HepG2 (cell line): ENCODE results near the gene PKLR. TPM values are rescaled to one million over a fixed set of nuclear protein-coding genes. Genes with fewer than 3 reads are reported as not detected.

Experiments used
- ELF1 ChIP-seq: sonication (generic); formaldehyde crosslinking; IDR thresholded peaks from 2 replicates; pipeline ENCODE4 v1.4.0; 2020; ENCODE audit warnings: missing genetic modification reagents
- EP300 ChIP-seq, 3 experiments: sonication (generic) in 1 of 3; formaldehyde crosslinking in 1 of 3; IDR thresholded peaks; 2 replicates each; pipeline versions ENCODE4 v1.5.1 to v1.6.1; 2011 to 2020; ENCODE audit warnings: low read depth in 2 of 3, low read length in 2 of 3, borderline replicate concordance in 1 of 3, improper control_type of control experiment in 1 of 3, mild to moderate bottlenecking in 1 of 3, missing genetic modification reagents in 1 of 3, moderate library complexity in 1 of 3
- KAT7 ChIP-seq: IDR thresholded peaks from 2 replicates; pipeline ENCODE4 v1.6.1; 2018; ENCODE audit warnings: borderline replicate concordance, missing compliant biosample characterization
- SPEN ChIP-seq: sonication (generic); formaldehyde crosslinking; IDR thresholded peaks from 2 replicates; pipeline ENCODE4 v1.5.1; 2020; ENCODE audit warnings: low read depth, mild to moderate bottlenecking, missing genetic modification reagents
- TMF1 ChIP-seq: sonication (generic); formaldehyde crosslinking; IDR thresholded peaks from 2 replicates; pipeline ENCODE4 v1.8.1; 2022; ENCODE audit warnings: low read depth, missing genetic modification reagents
- WIZ ChIP-seq: sonication (generic); formaldehyde crosslinking; IDR thresholded peaks from 2 replicates; pipeline ENCODE4 v1.5.1; 2020; ENCODE audit warnings: mild to moderate bottlenecking, missing genetic modification reagents
- ZEB1 ChIP-seq: IDR thresholded peaks from 2 replicates; pipeline ENCODE4 v1.6.1; 2012; ENCODE audit warnings: mild to moderate bottlenecking, low read depth, inconsistent platforms; ENCODE audit not compliant: insufficient replicate concordance
- ZNF567 ChIP-seq: sonication (generic); formaldehyde crosslinking; IDR thresholded peaks from 2 replicates; pipeline ENCODE4 v1.8.1; 2023; ENCODE audit warnings: mild to moderate bottlenecking, missing genetic modification reagents, borderline replicate concordance
- ZNF569 ChIP-seq: sonication (generic); formaldehyde crosslinking; IDR thresholded peaks from 2 replicates; pipeline ENCODE4 v1.5.0; 2020; ENCODE audit warnings: mild to moderate bottlenecking, missing genetic modification reagents, moderate library complexity, borderline replicate concordance
- ZNF572 ChIP-seq: sonication (generic); formaldehyde crosslinking; IDR thresholded peaks from 2 replicates; pipeline ENCODE4 v1.5.1; 2020; ENCODE audit warnings: mild to moderate bottlenecking, missing genetic modification reagents
- ZNF615 ChIP-seq: sonication (generic); formaldehyde crosslinking; IDR thresholded peaks from 2 replicates; pipeline ENCODE4 v1.5.0; 2020; ENCODE audit warnings: mild to moderate bottlenecking, missing genetic modification reagents, borderline replicate concordance
- ZNF83 ChIP-seq: sonication (generic); formaldehyde crosslinking; IDR thresholded peaks from 2 replicates; pipeline ENCODE4 v1.4.0; 2020; ENCODE audit warnings: missing genetic modification reagents, mild to moderate bottlenecking, borderline replicate concordance
- polyA plus RNA-seq, 8 experiments: library from polyadenylated mRNA; depleted of rRNA in 3 of 8; stranded (reverse) in 7 of 8; unstranded in 1 of 8; fragments of >200 nt; fragmentation: Illumina TruSeq in 4 of 8; extraction: Trizol in 4 of 8; gene quantifications; 2 replicates each; pipeline versions ENCODE4 v1.2.1 to v1.2.3, GENCODE V29; 2011 to 2016; ENCODE audit warnings: low read depth in 4 of 8, missing spikeins in 1 of 8, mixed read lengths in 1 of 8; ENCODE audit not compliant: insufficient read depth in 1 of 8
- total RNA-seq, 5 experiments: library from RNA; depleted of rRNA; stranded (reverse); fragments of >200 nt; fragmentation: Illumina TruSeq; extraction: Trizol; gene quantifications; 2 replicates each; pipeline ENCODE4 v1.2.3, GENCODE V29; 2016; ENCODE audit warnings: low read depth in 1 of 5
- TF ChIP-seq, protein P1 (sequence below): sonication (generic); formaldehyde crosslinking; IDR thresholded peaks from 2 replicates; pipeline ENCODE4 v1.8.0; 2022; ENCODE audit warnings: missing genetic modification reagents, low read depth, mild to moderate bottlenecking, borderline replicate concordance
- TF ChIP-seq, protein P2 (sequence below): IDR thresholded peaks from 2 replicates; pipeline ENCODE4 v1.6.1; 2016; ENCODE audit warnings: missing compliant biosample characterization, missing genetic modification reagents, borderline replicate concordance
- TF ChIP-seq, protein P3 (sequence below): sonication (generic); formaldehyde crosslinking; IDR thresholded peaks from 2 replicates; pipeline ENCODE4; 2020; ENCODE audit warnings: missing genetic modification reagents, mild to moderate bottlenecking, borderline replicate concordance
- TF ChIP-seq, protein P4 (sequence below): IDR thresholded peaks from 2 replicates; pipeline ENCODE4 v1.6.1; 2018; ENCODE audit warnings: missing genetic modification reagents
- TF ChIP-seq, protein P5 (sequence below): sonication (generic); formaldehyde crosslinking; IDR thresholded peaks from 2 replicates; pipeline ENCODE4 v1.5.0; 2020; ENCODE audit warnings: missing genetic modification reagents

PKLR gene
- total and polyA plus RNA-seq, 2 of the 13 experiments (the other 11 are each of a cell fraction or from before 2014, with no cell fraction given): 10.3 to 29.3 TPM

DNA sequence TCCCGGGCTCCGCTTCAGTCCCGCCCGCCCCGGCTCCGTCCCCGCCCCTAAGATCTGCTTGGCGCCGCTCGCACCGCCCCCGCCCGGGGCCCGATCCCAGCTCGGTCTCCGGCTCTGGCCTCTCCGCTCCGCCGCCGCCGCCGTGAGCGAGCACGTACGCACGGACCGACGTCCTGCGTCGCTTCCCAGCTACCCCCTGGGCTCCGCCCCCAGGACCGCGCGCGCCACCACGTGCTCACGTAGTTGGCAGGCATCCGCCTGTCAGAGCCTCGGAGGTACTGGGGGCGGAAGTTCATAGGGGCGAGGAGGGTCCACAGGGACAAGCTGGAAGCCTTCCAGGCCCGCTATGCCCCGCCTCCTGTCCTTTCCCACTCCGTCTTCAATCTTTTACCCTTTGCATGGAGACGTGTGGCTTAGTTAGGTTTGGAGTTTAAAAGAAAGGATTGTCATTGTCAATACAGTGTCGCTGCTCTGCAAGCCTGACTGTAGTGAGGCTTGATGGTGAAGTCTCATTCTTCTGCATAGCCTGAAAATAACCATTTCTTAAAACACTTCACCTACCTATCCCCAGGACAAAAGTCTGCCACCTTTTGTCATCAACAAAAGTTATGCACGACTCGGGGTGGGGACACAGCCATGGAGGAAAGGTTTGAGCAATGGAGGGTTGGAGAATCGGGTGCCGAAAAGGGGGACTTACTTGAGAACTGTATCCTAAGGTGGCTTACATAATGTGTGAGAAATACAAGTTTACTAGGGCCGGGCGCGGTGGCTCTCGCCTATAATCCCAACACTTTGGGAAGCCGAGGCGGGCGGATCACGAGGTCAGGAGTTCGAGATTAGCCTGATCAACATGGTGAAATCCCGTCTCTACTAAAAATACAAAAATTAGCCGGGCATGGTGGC lies 27.6 kb downstream of the PKLR start, which contains the start of gene CLK2 (continued):
- TF ChIP-seq WIZ (CRISPR knock-in tag) (no peak), KAT7 (CRISPR knock-in tag) (no peak), ZEB1 (no peak), SPEN (CRISPR knock-in tag) (peak; percentile 98), ELF1 (CRISPR knock-in tag) (peak; percentile 86), TMF1 (CRISPR knock-in tag) (0 out of 2 replicates have a peak, but pooled peaks have one; percentile 27), ZNF615 (no peak), ZNF569 (CRISPR knock-in tag) (no peak), EP300 (IDR thresholded peaks at IDR 0.05; ENCODE audit: low read depth in 2 of 2, low read length in 2 of 2) (peak in 1 of 2 experiments; percentile 46; a peak in 1 of 4 replicates), EP300 (CRISPR knock-in tag; IDR thresholded peaks at IDR 0.05; ENCODE audit: borderline replicate concordance) (no peak), ZNF83 (no peak), ZNF572 (CRISPR knock-in tag) (no peak), ZNF567 (CRISPR knock-in tag) (0 out of 2 replicates have a peak, but pooled peaks have one; percentile 92)
- TF ChIP-seq, protein P1, sequence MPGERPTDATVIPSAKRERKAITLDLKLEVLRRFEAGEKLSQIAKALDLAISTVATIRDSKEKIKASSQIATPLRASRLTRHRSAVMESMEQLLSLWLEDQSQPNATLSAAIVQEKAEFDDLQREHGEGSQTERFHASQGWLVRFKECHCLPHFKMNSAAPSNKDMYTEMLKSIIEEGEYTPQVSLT (CRISPR knock-in tag): no peak
- TF ChIP-seq, protein P2, sequence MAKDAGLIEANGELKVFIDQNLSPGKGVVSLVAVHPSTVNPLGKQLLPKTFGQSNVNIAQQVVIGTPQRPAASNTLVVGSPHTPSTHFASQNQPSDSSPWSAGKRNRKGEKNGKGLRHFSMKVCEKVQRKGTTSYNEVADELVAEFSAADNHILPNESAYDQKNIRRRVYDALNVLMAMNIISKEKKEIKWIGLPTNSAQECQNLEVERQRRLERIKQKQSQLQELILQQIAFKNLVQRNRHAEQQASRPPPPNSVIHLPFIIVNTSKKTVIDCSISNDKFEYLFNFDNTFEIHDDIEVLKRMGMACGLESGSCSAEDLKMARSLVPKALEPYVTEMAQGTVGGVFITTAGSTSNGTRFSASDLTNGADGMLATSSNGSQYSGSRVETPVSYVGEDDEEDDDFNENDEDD (CRISPR knock-in tag): peak; percentile 93
- TF ChIP-seq, protein P3, sequence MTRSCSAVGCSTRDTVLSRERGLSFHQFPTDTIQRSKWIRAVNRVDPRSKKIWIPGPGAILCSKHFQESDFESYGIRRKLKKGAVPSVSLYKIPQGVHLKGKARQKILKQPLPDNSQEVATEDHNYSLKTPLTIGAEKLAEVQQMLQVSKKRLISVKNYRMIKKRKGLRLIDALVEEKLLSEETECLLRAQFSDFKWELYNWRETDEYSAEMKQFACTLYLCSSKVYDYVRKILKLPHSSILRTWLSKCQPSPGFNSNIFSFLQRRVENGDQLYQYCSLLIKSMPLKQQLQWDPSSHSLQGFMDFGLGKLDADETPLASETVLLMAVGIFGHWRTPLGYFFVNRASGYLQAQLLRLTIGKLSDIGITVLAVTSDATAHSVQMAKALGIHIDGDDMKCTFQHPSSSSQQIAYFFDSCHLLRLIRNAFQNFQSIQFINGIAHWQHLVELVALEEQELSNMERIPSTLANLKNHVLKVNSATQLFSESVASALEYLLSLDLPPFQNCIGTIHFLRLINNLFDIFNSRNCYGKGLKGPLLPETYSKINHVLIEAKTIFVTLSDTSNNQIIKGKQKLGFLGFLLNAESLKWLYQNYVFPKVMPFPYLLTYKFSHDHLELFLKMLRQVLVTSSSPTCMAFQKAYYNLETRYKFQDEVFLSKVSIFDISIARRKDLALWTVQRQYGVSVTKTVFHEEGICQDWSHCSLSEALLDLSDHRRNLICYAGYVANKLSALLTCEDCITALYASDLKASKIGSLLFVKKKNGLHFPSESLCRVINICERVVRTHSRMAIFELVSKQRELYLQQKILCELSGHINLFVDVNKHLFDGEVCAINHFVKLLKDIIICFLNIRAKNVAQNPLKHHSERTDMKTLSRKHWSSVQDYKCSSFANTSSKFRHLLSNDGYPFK (CRISPR knock-in tag): peak; percentile 75; the same call in 1 of the 2 replicates
- TF ChIP-seq, protein P4, sequence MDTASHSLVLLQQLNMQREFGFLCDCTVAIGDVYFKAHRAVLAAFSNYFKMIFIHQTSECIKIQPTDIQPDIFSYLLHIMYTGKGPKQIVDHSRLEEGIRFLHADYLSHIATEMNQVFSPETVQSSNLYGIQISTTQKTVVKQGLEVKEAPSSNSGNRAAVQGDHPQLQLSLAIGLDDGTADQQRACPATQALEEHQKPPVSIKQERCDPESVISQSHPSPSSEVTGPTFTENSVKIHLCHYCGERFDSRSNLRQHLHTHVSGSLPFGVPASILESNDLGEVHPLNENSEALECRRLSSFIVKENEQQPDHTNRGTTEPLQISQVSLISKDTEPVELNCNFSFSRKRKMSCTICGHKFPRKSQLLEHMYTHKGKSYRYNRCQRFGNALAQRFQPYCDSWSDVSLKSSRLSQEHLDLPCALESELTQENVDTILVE (CRISPR knock-in tag): peak; percentile 93
- TF ChIP-seq, protein P5, sequence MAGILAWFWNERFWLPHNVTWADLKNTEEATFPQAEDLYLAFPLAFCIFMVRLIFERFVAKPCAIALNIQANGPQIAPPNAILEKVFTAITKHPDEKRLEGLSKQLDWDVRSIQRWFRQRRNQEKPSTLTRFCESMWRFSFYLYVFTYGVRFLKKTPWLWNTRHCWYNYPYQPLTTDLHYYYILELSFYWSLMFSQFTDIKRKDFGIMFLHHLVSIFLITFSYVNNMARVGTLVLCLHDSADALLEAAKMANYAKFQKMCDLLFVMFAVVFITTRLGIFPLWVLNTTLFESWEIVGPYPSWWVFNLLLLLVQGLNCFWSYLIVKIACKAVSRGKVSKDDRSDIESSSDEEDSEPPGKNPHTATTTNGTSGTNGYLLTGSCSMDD (CRISPR knock-in tag): no peak
